ENCODE data around the gene MAP3K5. TPM values are rescaled to one million over a fixed set of nuclear protein-coding genes. Genes with fewer than 3 reads are reported as not detected.
"Not testable (repeated sequence)": the region's sequence is repeated elsewhere in the genome, so short reads cannot be mapped to it uniquely, and the experiment has no call there.

MAP3K5 gene
- total RNA-seq, 1 donor from 2014 or later, result 18.3 TPM

- DNase-seq (ENCODE audit: low spot score in 2 of 2) (no peak), FAIRE-seq (no peak)
Observed at GRCh38 chr6:136593748-136594490, 198.4 kb downstream of the MAP3K5 start.

GRCh38 chr6:136592930-136593673 is 199.2 kb downstream of the MAP3K5 start:
- DNase-seq (ENCODE audit: low spot score in 2 of 2) (no peak), FAIRE-seq (no peak)

GRCh38 chr6:136591617-136592016 is 200.7 kb downstream of the MAP3K5 start:
- no peak for FAIRE-seq
- DNase-seq (ENCODE audit: low spot score in 2 of 2), result no peak

- not testable (repeated sequence) for FAIRE-seq; DNase-seq (ENCODE audit: low spot score in 2 of 2)
Observed at GRCh38 chr6:136590846-136591245, 201.4 kb downstream of the MAP3K5 start.

GRCh38 chr6:136587527-136587926 is 204.8 kb downstream of the MAP3K5 start:
- no peak for FAIRE-seq
- no peak for DNase-seq (ENCODE audit: low spot score in 2 of 2)

- DNase-seq (ENCODE audit: low spot score in 2 of 2), result no peak
Observed at GRCh38 chr6:136586295-136586694, 206.0 kb downstream of the MAP3K5 start.

GRCh38 chr6:136585523-136585922 is 206.8 kb downstream of the MAP3K5 start:
- DNase-seq (ENCODE audit: low spot score in 2 of 2); FAIRE-seq: not testable (repeated sequence)

More at GRCh38 chr6:136586295-136586694, 206.0 kb downstream of the MAP3K5 start:
- no peak for FAIRE-seq

GRCh38 chr6:136584290-136584689 is 208.0 kb downstream of the MAP3K5 start:
- not testable (repeated sequence) for FAIRE-seq; DNase-seq (ENCODE audit: low spot score in 2 of 2)

GRCh38 chr6:136582711-136583471 is 209.4 kb downstream of the MAP3K5 start:
- FAIRE-seq, result peak; percentile 82

GRCh38 chr6:136579800-136580199 is 212.5 kb downstream of the MAP3K5 start:
- DNase-seq (ENCODE audit: low spot score in 2 of 2) (no peak), FAIRE-seq (no peak)

More at GRCh38 chr6:136582711-136583471, 209.4 kb downstream of the MAP3K5 start:
- peak in 1 of 2 donors; percentile 30 for DNase-seq (ENCODE audit: low spot score in 2 of 2)

- DNase-seq (ENCODE audit: low spot score in 2 of 2) (no peak), FAIRE-seq (no peak)
Observed at GRCh38 chr6:136576821-136577220, 215.5 kb downstream of the MAP3K5 start.

GRCh38 chr6:136571496-136571895 is 220.8 kb downstream of the MAP3K5 start:
- FAIRE-seq (no peak), DNase-seq (ENCODE audit: low spot score in 2 of 2) (no peak)

- DNase-seq (ENCODE audit: low spot score in 2 of 2) (no peak), FAIRE-seq (no peak)
Observed at GRCh38 chr6:136571065-136571464, 221.2 kb downstream of the MAP3K5 start.

- DNase-seq (ENCODE audit: low spot score in 2 of 2) (no peak), FAIRE-seq (no peak)
Observed at GRCh38 chr6:136568129-136568528, 224.1 kb downstream of the MAP3K5 start.

- FAIRE-seq (no peak), DNase-seq (ENCODE audit: low spot score in 2 of 2) (no peak)
Observed at GRCh38 chr6:136567688-136568087, 224.6 kb downstream of the MAP3K5 start.

- DNase-seq (ENCODE audit: low spot score in 2 of 2), result no peak
- FAIRE-seq, result no peak
Observed at GRCh38 chr6:136566851-136567250, 225.4 kb downstream of the MAP3K5 start.

GRCh38 chr6:136566007-136566487 is 226.2 kb downstream of the MAP3K5 start:
- FAIRE-seq, result no peak
- DNase-seq (ENCODE audit: low spot score in 2 of 2), result no peak

- no peak for DNase-seq (ENCODE audit: low spot score in 2 of 2)
- FAIRE-seq, result no peak
Observed at GRCh38 chr6:136564180-136564579, 228.1 kb downstream of the MAP3K5 start.

GRCh38 chr6:136563386-136564152 is 228.7 kb downstream of the MAP3K5 start:
- FAIRE-seq, result no peak
- DNase-seq (ENCODE audit: low spot score in 2 of 2), result no peak

GRCh38 chr6:136562211-136562610 is 230.1 kb downstream of the MAP3K5 start:
- no peak for FAIRE-seq
- DNase-seq (ENCODE audit: low spot score in 2 of 2), result no peak
